Peyer's patch (tissue), 4 donors: ENCODE measurements around the gene ACTL8.

Experiments
- CTCF ChIP-seq, 6 experiments: fragments of 450-650 bp in 4 of 6; fragments of 200-600 bp in 2 of 6; sonication (generic) in 1 of 6; IDR thresholded peaks; one replicate each; pipeline ENCODE4 v1.5.1; 2017 to 2019; ENCODE audit warnings: antibody characterized with exemption in 6 of 6, mild to moderate bottlenecking in 3 of 6, moderate library complexity in 1 of 6
- POLR2A ChIP-seq, 2 donors: fragments of 450-650 bp; IDR thresholded peaks; one replicate each; pipeline ENCODE4 v1.5.1; 2017; ENCODE audit warnings: antibody characterized with exemption in 2 of 2, mild to moderate bottlenecking in 2 of 2, moderate library complexity in 2 of 2

- no peak for TF ChIP-seq CTCF (IDR thresholded peaks at IDR 0.05)
- no peak for TF ChIP-seq POLR2A (IDR thresholded peaks at IDR 0.05)
These were observed 120.7 kb downstream of the ACTL8 start for GRCh38 chr1:17875882-17876280.
